ENCODE measurements around the gene RPLP1.

Gene RPLP1

DNA sequence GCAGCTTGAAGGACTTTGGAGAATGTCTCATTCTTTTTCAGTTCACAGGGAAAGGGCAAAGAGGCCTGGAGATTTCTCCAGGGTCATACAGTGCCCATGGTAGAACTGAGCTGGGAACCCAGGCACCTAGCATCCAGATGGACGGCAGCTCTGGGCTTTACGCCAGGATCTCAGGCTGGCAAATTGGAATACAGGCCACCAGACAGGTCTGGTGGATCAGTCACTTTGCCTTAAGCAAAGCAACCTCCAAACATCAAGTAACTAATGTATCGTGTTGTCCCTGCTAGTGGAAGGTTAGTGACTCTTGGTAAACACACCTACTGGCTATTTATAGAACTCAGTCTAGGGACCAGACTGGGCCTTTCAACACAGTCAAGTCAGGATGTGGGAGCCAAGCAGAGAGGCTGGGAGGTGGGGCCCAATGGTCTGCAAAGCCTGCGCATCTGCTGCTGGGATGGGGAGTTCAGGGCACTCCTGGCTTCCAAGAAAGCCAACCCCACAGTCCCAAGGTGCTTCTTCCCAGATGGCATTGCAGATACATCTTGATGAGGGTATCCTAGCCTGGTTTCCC, 30.2 kb downstream of the RPLP1 start:
- TF ChIP-seq, protein P1, sequence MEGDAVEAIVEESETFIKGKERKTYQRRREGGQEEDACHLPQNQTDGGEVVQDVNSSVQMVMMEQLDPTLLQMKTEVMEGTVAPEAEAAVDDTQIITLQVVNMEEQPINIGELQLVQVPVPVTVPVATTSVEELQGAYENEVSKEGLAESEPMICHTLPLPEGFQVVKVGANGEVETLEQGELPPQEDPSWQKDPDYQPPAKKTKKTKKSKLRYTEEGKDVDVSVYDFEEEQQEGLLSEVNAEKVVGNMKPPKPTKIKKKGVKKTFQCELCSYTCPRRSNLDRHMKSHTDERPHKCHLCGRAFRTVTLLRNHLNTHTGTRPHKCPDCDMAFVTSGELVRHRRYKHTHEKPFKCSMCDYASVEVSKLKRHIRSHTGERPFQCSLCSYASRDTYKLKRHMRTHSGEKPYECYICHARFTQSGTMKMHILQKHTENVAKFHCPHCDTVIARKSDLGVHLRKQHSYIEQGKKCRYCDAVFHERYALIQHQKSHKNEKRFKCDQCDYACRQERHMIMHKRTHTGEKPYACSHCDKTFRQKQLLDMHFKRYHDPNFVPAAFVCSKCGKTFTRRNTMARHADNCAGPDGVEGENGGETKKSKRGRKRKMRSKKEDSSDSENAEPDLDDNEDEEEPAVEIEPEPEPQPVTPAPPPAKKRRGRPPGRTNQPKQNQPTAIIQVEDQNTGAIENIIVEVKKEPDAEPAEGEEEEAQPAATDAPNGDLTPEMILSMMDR (IDR thresholded peaks at IDR 0.05; ENCODE audit: low read length, missing control alignments) = no peak
- no peak for DNase-seq (ENCODE audit: low read depth)
- no peak overlapping the region for H3K4me3 ChIP-seq (replicated peaks; ENCODE audit: low read depth, low read length)

- TF ChIP-seq, protein P1 (IDR thresholded peaks at IDR 0.05; ENCODE audit: low read length, missing control alignments) = no peak
- no peak for DNase-seq (ENCODE audit: low read depth)
- H3K4me3 ChIP-seq (replicated peaks; ENCODE audit: low read depth, low read length) = no peak overlapping the region
Measured at GRCh38 chr15:69484837-69485236, 32.2 kb downstream of the RPLP1 start.

DNA sequence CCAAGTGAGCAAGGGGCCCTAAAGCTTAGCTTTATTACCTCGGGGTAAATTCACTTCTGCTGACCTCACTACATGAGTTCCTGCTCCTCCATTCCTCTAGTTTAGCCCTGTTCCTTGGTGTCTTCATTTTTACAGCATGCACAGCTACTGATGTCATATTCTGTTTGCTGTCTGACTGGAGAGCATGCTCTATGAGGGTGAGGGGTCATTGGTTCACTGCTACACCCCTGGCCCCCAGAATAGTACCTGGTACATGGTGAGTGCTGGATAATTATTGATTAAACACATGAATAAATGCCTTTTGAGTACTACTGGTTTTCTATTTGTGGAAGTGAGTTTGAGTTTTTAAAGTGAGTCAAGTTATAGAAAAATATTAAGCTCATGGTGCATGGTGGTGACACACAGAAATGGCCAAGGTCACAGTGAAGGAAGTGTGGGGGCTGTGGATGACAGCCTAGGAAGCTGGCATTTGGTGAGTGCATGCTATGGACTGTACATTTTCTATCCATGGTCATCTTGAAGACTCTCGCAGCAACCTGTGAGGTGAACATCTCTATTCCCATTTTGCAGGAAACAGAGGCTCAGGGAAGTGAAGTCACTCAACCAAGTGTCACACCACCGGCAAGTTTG, 34.0 kb downstream of the RPLP1 start:
- TF ChIP-seq, protein P1 (IDR thresholded peaks at IDR 0.05; ENCODE audit: low read length, missing control alignments) = no peak
- no peak overlapping the region for H3K4me3 ChIP-seq (replicated peaks; ENCODE audit: low read depth, low read length)
- no peak for DNase-seq (ENCODE audit: low read depth)

- peak; percentile 45 for DNase-seq (ENCODE audit: low read depth)
- TF ChIP-seq, protein P1 (IDR thresholded peaks at IDR 0.05; ENCODE audit: low read length, missing control alignments) = no peak
- H3K4me3 ChIP-seq (replicated peaks; ENCODE audit: low read depth, low read length) = no peak overlapping the region
Measured at GRCh38 chr15:69489073-69489571, 36.5 kb downstream of the RPLP1 start.

GRCh38 chr15:69490356-69491037, 37.9 kb downstream of the RPLP1 start:
- DNase-seq (ENCODE audit: low read depth) = no peak
- TF ChIP-seq, protein P1 (IDR thresholded peaks at IDR 0.05; ENCODE audit: low read length, missing control alignments) = no peak
- no peak overlapping the region for H3K4me3 ChIP-seq (replicated peaks; ENCODE audit: low read depth, low read length)

- peak; percentile 4 for DNase-seq (ENCODE audit: low read depth)
- H3K4me3 ChIP-seq (replicated peaks; ENCODE audit: low read depth, low read length) = no peak overlapping the region
- TF ChIP-seq, protein P1 (IDR thresholded peaks at IDR 0.05; ENCODE audit: low read length, missing control alignments) = no peak
Measured at GRCh38 chr15:69491038-69491505, 38.5 kb downstream of the RPLP1 start.

Measured in fibroblast of pulmonary artery (primary cell).